ENCODE data around the gene TAS2R19.
"Not testable (repeated sequence)": the region's sequence is repeated elsewhere in the genome, so short reads cannot be mapped to it uniquely, and the experiment has no call there.

The TAS2R19 gene

GRCh38 chr12:11022520-11022919, at the start of gene TAS2R19:
TSS of gene TAS2R19 (minus strand) at chr12:11022620. CDS start at chr12:11022571, 49 bp downstream.
- DNase-seq (ENCODE audit: low read depth) = no peak

- DNase-seq (ENCODE audit: low read depth) = no peak
Observed at GRCh38 chr12:11071414-11071813, 49.0 kb upstream of the TAS2R19 start.

GRCh38 chr12:11070999-11071398, 48.6 kb upstream of the TAS2R19 start:
- DNase-seq (ENCODE audit: low read depth) = no peak

GRCh38 chr12:11069854-11070365, 47.5 kb upstream of the TAS2R19 start:
- no peak for DNase-seq (ENCODE audit: low read depth)

GRCh38 chr12:11067514-11067913, 45.1 kb upstream of the TAS2R19 start:
- DNase-seq (ENCODE audit: low read depth) = peak; percentile 5

GRCh38 chr12:11062194-11062593, 39.8 kb upstream of the TAS2R19 start, which contains the start of gene TAS2R46:
TSS of gene TAS2R46 (minus strand) at chr12:11062294. CDS start at chr12:11062294, 0 bp downstream.
- DNase-seq (ENCODE audit: low read depth) = not testable (repeated sequence)

- no peak for DNase-seq (ENCODE audit: low read depth)
Observed at GRCh38 chr12:11059784-11060183, 37.4 kb upstream of the TAS2R19 start.

- no peak for DNase-seq (ENCODE audit: low read depth)
Observed at GRCh38 chr12:11059041-11059440, 36.6 kb upstream of the TAS2R19 start.

GRCh38 chr12:11055306-11055705, 32.9 kb upstream of the TAS2R19 start:
- no peak for DNase-seq (ENCODE audit: low read depth)

GRCh38 chr12:11049806-11050531, 27.5 kb upstream of the TAS2R19 start:
- not testable (repeated sequence) for DNase-seq (ENCODE audit: low read depth)

GRCh38 chr12:11041366-11041765, 18.9 kb upstream of the TAS2R19 start:
- DNase-seq (ENCODE audit: low read depth) = not testable (repeated sequence)

GRCh38 chr12:11040162-11040561, 17.7 kb upstream of the TAS2R19 start:
- DNase-seq (ENCODE audit: low read depth) = no peak

- no peak for DNase-seq (ENCODE audit: low read depth)
Observed at GRCh38 chr12:11039171-11039570, 16.8 kb upstream of the TAS2R19 start.

GRCh38 chr12:11033959-11034358, 11.5 kb upstream of the TAS2R19 start:
- not testable (repeated sequence) for DNase-seq (ENCODE audit: low read depth)

- DNase-seq (ENCODE audit: low read depth) = no peak
Observed at GRCh38 chr12:11031307-11031706, 8.9 kb upstream of the TAS2R19 start, which contains the start of gene TAS2R31. TSS of gene TAS2R31 (minus strand) at chr12:11031407. CDS start at chr12:11031335, 72 bp downstream.

- DNase-seq (ENCODE audit: low read depth) = no peak
Observed at GRCh38 chr12:11026118-11026517, 3.7 kb upstream of the TAS2R19 start.

GRCh38 chr12:11023387-11023786, 967 bp upstream of the TAS2R19 start:
- DNase-seq (ENCODE audit: low read depth) = no peak

- DNase-seq (ENCODE audit: low read depth) = no peak
Observed at GRCh38 chr12:11016937-11017336, 5.5 kb downstream of the TAS2R19 start.

- DNase-seq (ENCODE audit: low read depth) = no peak
Observed at GRCh38 chr12:11015775-11016430, 6.5 kb downstream of the TAS2R19 start.

- DNase-seq (ENCODE audit: low read depth) = no peak
Observed at GRCh38 chr12:11014234-11014633, 8.2 kb downstream of the TAS2R19 start.

- DNase-seq (ENCODE audit: low read depth) = no peak
Observed at GRCh38 chr12:11007608-11008007, 14.8 kb downstream of the TAS2R19 start.

GRCh38 chr12:10998204-10998603, 24.2 kb downstream of the TAS2R19 start, which contains the start of gene TAS2R20:
TSS of gene TAS2R20 (minus strand) at chr12:10998304. CDS start at chr12:10997875, 429 bp downstream.
- DNase-seq (ENCODE audit: low read depth) = no peak

- no peak for DNase-seq (ENCODE audit: low read depth)
Observed at GRCh38 chr12:10994307-10994706, 28.1 kb downstream of the TAS2R19 start.

All from fibroblast of the conjunctiva (primary cell).